ENCODE measurements around the gene SLC13A3.

SLC13A3 gene

DNA sequence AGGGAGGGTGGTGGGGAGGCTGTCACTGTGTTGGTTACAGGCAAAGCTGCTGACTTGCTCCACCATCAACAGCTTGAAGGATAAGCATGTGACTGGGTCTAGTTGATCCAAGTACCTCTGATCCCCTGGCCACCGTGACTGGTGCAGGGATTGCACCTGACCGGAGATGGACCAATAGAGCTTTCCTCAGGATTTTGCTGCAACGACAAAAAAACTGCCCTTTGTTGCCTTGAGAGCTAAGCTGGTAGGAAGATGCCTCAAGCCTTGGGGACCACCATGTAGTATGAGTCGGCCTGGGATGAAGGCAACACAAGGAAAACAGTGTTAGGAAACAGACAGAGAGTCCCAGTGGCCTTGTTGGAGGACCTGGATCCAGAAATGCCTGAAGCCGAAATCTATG lies 102.6 kb downstream of the SLC13A3 start:
- H3K9me3 Mint-ChIP-seq: no peaks in the 10 kb centered on the region
- peaks cover 33% of the 10 kb centered on the region for H3K4me1 Mint-ChIP-seq
- peaks cover 7% of the 10 kb centered on the region for H3K36me3 Mint-ChIP-seq
- ATAC-seq (no peak), DNase-seq (ENCODE audit: low spot score in 2 of 2) (no peak)
- no peak overlapping the region for H3K4me3 Mint-ChIP-seq
- no peak overlapping the region for H3K27ac Mint-ChIP-seq

DNA sequence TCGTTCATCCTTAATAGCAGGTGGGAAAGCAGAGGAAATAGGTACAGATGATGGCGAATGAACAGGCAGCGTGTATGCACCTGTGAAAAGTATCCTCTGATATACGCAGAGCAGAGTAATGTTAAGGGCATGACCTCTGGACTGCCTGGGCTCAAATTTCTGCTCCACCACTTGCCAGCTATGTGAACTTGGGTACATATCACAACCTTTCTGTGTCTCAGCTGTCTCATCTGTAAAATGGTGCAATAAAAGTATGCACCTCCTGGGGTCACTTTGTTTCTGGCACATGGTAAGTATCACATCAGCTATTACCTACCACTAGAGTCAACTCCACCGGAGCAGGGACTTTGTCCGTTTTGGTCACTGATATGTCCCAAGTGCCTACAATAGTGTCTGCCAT lies 103.3 kb downstream of the SLC13A3 start:
- H3K4me1 Mint-ChIP-seq: peaks cover 30% of the 10 kb centered on the region

DNA sequence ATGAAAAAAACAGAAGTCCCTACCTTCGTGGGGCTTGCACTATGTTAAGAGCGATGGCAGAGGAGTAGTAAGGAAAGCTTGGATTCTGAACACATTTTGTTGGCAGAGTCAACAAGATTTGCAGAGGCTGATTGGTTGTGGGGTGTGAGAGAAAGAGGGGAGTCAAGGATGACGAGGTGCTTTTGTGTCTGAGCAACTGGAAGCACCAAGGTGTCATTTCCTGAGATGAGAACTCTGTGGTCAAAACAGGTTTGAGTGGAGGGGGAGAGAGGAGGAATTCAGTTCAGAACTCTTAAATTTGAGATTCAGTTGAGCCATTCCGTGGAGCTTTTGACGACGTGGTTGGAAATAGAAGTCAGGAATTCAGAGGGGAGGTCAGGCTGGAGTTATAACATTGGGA lies 104.3 kb downstream of the SLC13A3 start:
- Mint-ChIP-seq H3K27ac (no peak overlapping the region), H3K36me3 (peaks cover 7% of the 10 kb centered on the region), H3K4me1 (peaks cover 19% of the 10 kb centered on the region), H3K4me3 (no peak overlapping the region), H3K9me3 (no peaks in the 10 kb centered on the region)
- DNase-seq (ENCODE audit: low spot score in 2 of 2) (no peak), ATAC-seq (no peak)

More for the DNA sequence above, 103.3 kb downstream of the SLC13A3 start:
- no peaks in the 10 kb centered on the region for H3K9me3 Mint-ChIP-seq
- peaks cover 7% of the 10 kb centered on the region for H3K36me3 Mint-ChIP-seq
- ATAC-seq (no peak), DNase-seq (ENCODE audit: low spot score in 2 of 2) (no peak)
- no peak overlapping the region for H3K27ac Mint-ChIP-seq
- H3K4me3 Mint-ChIP-seq: no peak overlapping the region

DNA sequence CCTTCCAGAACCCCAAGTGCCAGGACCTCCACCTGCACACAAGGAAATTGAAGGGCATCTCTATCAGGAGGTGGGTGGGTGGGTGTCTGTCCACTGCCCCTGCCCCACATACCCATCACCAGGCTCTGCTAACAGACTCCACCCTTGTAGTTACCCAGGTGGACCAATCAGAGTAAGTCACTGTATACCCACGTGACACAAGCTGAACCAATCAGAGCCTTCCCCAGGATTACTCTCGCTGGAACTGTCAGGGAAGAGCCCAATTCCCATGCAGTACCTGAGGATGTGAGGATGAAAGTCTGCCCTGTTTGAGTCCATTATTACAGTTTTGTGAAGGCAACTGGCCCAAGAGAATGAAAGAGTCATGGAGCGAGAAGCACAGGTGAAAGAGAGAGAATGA lies 105.0 kb downstream of the SLC13A3 start:
- DNase-seq (ENCODE audit: low spot score in 2 of 2): no peak
- Mint-ChIP-seq H3K27ac (no peak overlapping the region), H3K36me3 (peaks cover 7% of the 10 kb centered on the region), H3K4me1 (peaks cover 15% of the 10 kb centered on the region), H3K4me3 (no peak overlapping the region), H3K9me3 (no peaks in the 10 kb centered on the region)
- ATAC-seq: no peak

DNA sequence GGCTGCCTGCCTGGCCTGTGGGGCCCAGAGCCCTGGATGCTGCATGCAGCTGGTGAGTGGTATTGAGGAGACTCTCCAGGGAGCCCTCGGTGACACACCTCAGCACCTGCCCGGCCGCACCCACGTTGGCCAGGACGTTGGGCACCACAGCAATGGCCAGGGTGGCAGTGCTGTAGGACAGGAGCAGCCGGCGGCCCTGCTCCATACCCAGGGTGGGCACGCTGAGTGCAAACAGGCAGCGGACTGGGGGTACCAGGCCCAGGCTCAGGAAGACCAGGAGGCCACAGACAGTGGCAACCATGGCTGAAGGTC lies 105.5 kb downstream of the SLC13A3 start:
- no peak for ATAC-seq
- H3K9me3 Mint-ChIP-seq: no peaks in the 10 kb centered on the region
- H3K36me3 Mint-ChIP-seq: peaks cover 7% of the 10 kb centered on the region
- no peak for DNase-seq (ENCODE audit: low spot score in 2 of 2)
- no peak overlapping the region for H3K4me3 Mint-ChIP-seq
- peaks cover 10% of the 10 kb centered on the region for H3K4me1 Mint-ChIP-seq
- no peak overlapping the region for H3K27ac Mint-ChIP-seq

DNA sequence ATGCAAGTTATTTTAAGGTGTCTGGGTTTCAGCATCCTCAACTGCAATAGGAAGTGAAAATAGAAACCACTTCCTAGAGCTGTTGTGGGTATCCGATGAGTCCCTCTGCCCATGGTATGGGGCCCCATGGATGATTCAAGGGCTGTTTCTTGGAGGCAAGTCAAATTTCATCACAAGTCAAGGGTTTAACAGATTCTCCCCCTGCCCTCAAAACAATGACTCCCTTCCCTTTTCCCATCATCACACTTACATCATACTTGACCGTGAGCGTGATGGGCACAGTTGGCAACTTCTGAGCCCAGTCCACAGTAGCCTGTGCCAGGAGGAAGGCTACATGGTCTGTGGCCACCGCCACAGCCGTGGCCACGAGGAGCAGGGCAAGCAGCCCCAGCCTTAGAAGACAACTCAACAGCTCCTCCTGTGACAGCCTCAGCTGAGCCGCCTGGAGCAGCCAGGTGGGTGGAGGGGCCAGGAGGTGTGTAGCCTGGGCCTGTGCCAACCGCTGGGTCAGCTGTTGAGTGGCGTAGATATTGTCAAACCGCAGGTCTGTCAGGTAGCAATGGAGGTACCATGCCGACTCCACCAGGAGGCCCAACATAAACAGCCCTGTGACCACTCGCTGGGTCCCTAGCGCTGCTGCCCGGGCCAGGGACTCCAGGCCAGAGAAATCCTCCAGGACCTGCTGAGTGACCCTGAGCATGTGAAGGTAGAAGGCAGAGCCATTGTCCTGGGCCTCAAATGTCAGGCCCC lies 106.0 kb downstream of the SLC13A3 start:
- H3K27ac Mint-ChIP-seq: no peak overlapping the region
- DNase-seq (ENCODE audit: low spot score in 2 of 2) (peak in 1 of 2 donors; percentile 77), ATAC-seq (peak; percentile 94)
- H3K9me3 Mint-ChIP-seq: no peaks in the 10 kb centered on the region
- H3K4me3 Mint-ChIP-seq: no peak overlapping the region
- peaks cover 5% of the 10 kb centered on the region for H3K4me1 Mint-ChIP-seq
- H3K36me3 Mint-ChIP-seq: peaks cover 7% of the 10 kb centered on the region

DNA sequence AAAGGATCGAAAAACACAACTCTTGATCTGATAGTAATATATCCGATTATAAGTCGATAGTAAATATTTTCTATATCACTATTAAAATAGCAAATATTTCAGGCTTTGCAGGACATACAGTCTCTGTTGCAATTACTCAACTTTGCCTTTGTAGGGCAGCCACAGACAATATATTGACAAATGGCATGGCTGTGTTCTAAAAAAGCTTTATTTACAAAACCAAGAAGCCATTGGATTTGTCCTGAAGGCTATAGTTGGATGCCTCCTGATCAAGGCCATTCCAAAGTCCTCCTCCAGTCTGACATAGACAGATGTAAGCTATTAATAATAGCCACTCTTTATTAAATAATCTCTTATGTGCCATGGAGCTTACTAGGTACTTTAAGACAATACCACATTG lies 106.7 kb downstream of the SLC13A3 start:
- H3K9me3 Mint-ChIP-seq: no peaks in the 10 kb centered on the region
- H3K36me3 Mint-ChIP-seq: peaks cover 7% of the 10 kb centered on the region
- ATAC-seq (no peak), DNase-seq (ENCODE audit: low spot score in 2 of 2) (no peak)
- H3K4me1 Mint-ChIP-seq: peaks cover 5% of the 10 kb centered on the region
- H3K4me3 Mint-ChIP-seq: no peak overlapping the region
- H3K27ac Mint-ChIP-seq: no peak overlapping the region

DNA sequence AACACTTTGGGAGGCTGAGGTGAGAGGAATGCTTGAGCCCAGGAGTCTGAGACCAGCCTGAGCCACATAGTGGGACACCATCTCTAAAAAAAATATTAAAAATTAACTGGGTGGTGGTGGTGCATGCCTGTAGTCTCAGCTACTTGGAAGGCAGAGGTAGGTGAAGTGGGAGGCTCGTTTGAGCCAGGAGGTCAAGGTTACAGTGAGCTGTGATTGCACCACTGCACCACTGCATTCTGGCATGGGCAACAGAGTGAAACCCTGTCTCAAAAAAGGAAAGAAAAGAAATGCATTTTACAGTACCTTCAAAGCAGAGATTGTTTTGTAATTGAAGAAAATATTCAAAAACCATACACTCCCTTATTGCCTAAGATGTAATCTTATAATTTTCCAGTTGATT lies 107.3 kb downstream of the SLC13A3 start:
- no peak overlapping the region for H3K4me3 Mint-ChIP-seq
- peaks cover 5% of the 10 kb centered on the region for H3K4me1 Mint-ChIP-seq
- no peak for ATAC-seq
- H3K27ac Mint-ChIP-seq: no peak overlapping the region
- DNase-seq (ENCODE audit: low spot score in 2 of 2): no peak
- no peaks in the 10 kb centered on the region for H3K9me3 Mint-ChIP-seq
- H3K36me3 Mint-ChIP-seq: peaks cover 7% of the 10 kb centered on the region

DNA sequence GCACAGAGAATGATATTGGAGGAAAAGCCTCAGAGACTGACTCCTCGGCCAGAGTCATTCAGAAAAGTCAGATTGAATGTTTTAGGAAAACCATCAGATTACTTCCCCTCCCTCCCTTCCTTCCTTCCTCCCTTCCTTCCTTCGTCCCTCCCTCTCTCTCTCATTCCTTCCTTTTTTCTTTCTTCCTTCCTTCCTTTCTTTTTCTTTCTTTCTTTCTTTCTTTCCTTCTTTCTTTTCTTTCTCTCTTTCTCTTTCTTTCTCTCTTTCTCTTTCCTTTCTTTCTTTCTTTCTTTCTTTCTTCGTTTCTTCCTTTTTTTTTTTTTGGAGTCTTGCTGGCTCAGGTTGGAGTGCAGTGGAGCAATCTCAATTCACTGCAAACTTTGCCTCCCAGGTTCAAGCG lies 108.2 kb downstream of the SLC13A3 start:
- peaks cover 5% of the 10 kb centered on the region for H3K4me1 Mint-ChIP-seq
- H3K9me3 Mint-ChIP-seq: no peaks in the 10 kb centered on the region
- ATAC-seq: no peak
- no peak overlapping the region for H3K4me3 Mint-ChIP-seq
- DNase-seq (ENCODE audit: low spot score in 2 of 2): no peak
- no peak overlapping the region for H3K27ac Mint-ChIP-seq
- peaks cover 7% of the 10 kb centered on the region for H3K36me3 Mint-ChIP-seq

DNA sequence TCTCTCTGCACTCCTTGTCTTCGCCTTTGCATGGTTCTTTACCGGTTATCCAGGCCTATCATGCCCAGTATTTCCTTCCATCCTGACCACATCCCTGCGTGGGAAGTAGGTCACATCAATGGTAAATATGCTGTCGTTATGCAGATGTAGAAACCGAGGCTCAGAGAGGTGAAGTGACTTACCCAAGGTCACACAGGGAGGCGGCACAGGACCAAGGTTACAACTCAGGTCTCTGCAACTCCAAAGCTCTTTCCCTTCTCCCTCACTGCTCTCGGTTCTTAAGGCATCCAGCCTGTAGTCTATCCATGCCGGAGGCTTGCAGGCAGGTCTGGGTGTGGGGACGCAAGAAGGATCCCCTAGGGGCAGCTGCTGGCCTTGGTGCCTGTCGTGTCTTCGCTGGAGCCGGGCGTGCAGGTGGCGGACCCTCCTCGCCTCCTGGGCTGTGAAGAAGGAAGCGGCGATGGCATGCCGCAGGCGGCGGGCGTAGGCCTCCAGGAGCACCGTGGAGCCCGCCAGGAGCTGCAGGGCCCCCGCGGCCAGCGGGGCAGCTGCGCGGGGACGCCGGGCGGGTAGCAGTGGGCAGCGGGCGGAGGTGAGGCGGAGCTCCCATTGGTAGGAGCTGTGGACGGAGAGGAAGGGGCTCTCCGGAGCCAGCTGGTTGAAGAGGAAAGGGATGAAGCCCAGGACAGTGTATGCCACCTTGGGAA lies 109.9 kb downstream of the SLC13A3 start:
- Mint-ChIP-seq H3K9me3 (no peaks in the 10 kb centered on the region), H3K27ac (no peak overlapping the region), H3K36me3 (peaks cover 7% of the 10 kb centered on the region), H3K4me3 (no peak overlapping the region), H3K4me1 (peaks cover 5% of the 10 kb centered on the region)
- DNase-seq (ENCODE audit: low spot score in 2 of 2): no peak
- ATAC-seq: no peak

DNA sequence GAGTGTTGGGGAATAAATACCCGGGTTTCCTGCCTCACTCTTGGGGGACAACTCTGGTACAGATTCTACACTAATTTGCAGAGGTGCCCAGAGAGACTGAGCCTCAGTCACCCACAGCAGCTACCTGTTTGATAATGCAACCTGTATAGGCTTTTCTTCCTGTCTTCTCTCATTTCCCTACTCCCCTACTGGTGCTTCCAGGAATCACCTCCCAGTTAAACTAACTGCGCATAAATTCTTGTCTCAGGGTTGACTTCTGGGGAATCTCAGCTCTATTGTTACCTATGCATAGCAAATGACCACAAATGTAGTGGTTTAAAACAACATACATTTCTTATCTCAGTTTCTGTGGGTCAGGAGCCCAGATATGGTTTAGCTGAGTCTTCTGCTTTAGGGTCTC lies 112.1 kb downstream of the SLC13A3 start:
- Mint-ChIP-seq H3K27ac (no peak overlapping the region), H3K36me3 (no peaks in the 10 kb centered on the region), H3K4me3 (no peak overlapping the region), H3K9me3 (no peaks in the 10 kb centered on the region), H3K4me1 (peaks cover 5% of the 10 kb centered on the region)
- ATAC-seq: no peak
- DNase-seq (ENCODE audit: low spot score in 2 of 2): no peak

DNA sequence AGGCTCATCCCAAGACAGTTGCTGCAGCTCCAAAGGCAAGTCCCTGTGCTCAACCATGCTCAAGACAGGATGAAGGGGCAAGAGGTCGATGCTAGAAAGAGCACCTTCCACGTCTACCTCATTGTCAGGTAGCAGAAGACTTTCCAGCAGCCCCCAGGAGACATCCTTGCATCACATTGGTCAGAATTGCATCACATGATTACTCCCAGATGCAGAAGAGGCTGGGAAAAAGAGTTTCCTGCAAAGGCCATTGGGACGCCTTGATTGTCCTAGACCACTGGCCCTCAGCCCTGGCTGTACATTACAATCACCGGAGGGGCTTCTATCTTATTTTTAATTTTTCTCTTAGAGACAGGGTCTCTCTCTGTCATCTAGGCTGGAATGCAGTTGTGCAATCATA lies 120.6 kb downstream of the SLC13A3 start:
- no peak for DNase-seq (ENCODE audit: low spot score in 2 of 2)
- Mint-ChIP-seq H3K27ac (no peak overlapping the region), H3K4me1 (no peaks in the 10 kb centered on the region), H3K4me3 (no peak overlapping the region), H3K36me3 (no peaks in the 10 kb centered on the region), H3K9me3 (no peaks in the 10 kb centered on the region)
- ATAC-seq: no peak

DNA sequence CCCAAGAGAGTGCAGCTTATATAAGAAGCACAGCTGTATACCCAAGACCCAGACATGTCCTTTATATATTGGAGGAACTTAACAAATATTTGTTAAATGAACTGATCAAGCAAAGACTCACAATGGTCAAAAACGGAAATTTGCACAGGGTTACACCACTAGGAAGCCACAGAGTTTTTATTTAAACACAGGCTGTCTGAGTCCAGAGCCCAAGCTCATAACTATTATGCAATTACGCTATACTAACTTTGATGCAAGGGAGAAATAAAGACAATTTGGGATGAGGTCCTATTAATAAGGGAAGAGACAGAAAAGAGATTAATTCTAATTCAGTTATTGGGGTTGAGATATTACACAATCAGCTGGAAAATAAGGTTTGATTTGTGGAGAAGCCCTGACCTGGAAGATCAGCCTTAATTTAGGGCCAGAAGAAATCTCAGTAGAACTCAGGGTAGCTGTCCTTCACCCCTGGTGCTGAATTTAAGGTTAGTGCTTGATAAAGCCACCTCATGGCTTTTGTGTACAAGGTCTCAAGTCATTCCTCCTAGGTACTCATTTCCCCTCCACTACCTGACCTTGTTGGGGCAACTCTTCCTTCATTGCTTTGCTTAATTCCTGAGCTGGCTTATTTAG lies 127.4 kb downstream of the SLC13A3 start:
- no peak for DNase-seq (ENCODE audit: low spot score in 2 of 2)
- no peak overlapping the region for H3K4me3 Mint-ChIP-seq

DNA sequence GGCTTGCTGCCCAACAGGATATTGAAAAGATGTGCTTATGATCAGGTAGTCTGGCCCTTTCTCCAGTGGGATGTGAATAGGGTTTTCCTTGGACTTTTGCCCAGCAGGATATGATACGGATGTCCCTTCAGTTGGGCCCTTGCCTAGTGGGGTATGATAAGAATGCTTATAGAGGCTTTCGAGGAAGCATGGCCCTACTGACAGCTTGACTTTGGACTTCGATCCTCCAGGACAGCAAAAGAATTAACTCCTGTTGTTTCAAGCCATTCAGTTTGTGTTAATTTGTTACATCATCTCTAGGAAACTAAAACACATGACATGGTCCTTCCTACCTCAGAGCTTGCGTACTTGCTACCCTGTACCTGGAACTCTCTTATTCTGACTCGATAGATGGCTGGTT lies 128.2 kb downstream of the SLC13A3 start:
- Mint-ChIP-seq H3K4me3 (no peak overlapping the region), H3K9me3 (no peaks in the 10 kb centered on the region), H3K36me3 (no peaks in the 10 kb centered on the region), H3K27ac (no peak overlapping the region), H3K4me1 (no peaks in the 10 kb centered on the region)
- DNase-seq (ENCODE audit: low spot score in 2 of 2) (no peak), ATAC-seq (no peak)

More for the DNA sequence above, 127.4 kb downstream of the SLC13A3 start:
- no peak overlapping the region for H3K27ac Mint-ChIP-seq
- no peaks in the 10 kb centered on the region for H3K4me1 Mint-ChIP-seq
- no peaks in the 10 kb centered on the region for H3K36me3 Mint-ChIP-seq
- H3K9me3 Mint-ChIP-seq: no peaks in the 10 kb centered on the region
- ATAC-seq: no peak

DNA sequence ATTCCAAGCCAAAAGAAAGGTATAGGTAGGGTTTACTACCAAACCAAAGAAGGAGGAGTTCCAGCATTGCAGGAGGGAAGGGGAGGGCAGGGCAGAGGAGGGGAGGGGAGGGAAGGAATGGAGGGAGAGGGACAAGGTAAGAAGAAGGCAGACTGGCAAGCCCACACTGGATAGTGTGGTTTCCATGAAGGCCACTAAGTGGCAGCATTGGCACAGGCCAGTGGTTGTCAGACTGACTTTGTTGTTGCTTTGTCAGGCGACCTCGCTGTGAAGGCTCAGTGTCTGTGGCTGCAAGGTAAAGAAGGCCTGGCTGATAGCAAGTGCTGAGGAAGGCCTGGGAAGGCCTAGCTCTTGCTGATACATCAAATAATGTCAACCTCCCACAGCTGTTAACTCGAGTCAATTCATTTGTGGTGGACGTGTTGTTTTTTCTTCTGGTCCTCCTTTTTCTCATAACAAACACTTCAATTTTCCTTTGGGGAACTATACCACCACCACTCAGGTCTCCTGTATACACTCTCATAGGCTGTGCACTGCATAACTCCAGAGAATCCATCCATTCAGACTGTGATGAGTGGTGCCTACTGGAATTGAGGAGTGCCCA lies 130.2 kb downstream of the SLC13A3 start:
- no peaks in the 10 kb centered on the region for H3K9me3 Mint-ChIP-seq
- no peaks in the 10 kb centered on the region for H3K4me1 Mint-ChIP-seq
- H3K27ac Mint-ChIP-seq: no peak overlapping the region
- H3K36me3 Mint-ChIP-seq: no peaks in the 10 kb centered on the region
- no peak overlapping the region for H3K4me3 Mint-ChIP-seq
- ATAC-seq: peak; percentile 92
- DNase-seq (ENCODE audit: low spot score in 2 of 2): peak; percentile 26 to 60

DNA sequence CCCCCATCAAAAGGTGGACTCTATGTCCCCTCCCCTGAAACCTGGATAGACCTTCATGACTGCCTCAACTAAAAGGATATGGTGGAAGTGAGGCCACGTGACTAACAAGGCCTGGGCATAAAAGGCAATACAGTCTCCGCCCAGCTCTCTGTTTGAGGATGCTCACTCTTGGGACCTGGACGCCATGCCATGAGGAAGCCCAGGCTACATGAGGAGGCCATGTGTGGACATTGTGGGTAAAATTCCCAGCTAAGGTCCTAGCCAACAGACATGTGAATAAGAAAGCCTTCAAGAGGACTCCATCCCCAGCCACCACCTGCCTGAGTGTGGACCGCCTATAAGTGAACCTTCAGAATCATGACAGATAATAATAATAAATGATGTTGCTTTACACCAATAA lies 130.7 kb downstream of the SLC13A3 start:
- no peak for DNase-seq (ENCODE audit: low spot score in 2 of 2)

More for the DNA sequence above, 130.7 kb downstream of the SLC13A3 start:
- Mint-ChIP-seq H3K9me3 (no peaks in the 10 kb centered on the region), H3K27ac (no peak overlapping the region), H3K4me1 (no peaks in the 10 kb centered on the region), H3K4me3 (no peak overlapping the region), H3K36me3 (no peaks in the 10 kb centered on the region)
- ATAC-seq: no peak

All from stimulated activated effector memory CD8-positive, alpha-beta T cell treated with anti-CD3 and anti-CD28 coated beads, Interleukin-12 subunit alpha, Interleukin-12 subunit beta, amount 100 ng/mL, for 72 hours (primary cell).